RWPE1 (cell line): ENCODE data around the gene CEP162.
"Not testable (repeated sequence)": the region's sequence is repeated elsewhere in the genome, so short reads cannot be mapped to it uniquely, and the experiment has no call there.

Experiments used
- CTCF ChIA-PET: fragments of 350-600 bp; sonication (Branson Sonifier 250); formaldehyde crosslinking; extraction: SDS; loops from one replicate; lab custom pipeline; 2021; lab: Yijun Ruan, JAX
- POLR2A ChIA-PET: fragments of 400-600 bp; formaldehyde crosslinking; extraction: SDS; loops from one replicate; lab custom pipeline; 2020; ENCODE audit warnings: antibody characterized with exemption; ENCODE audit not compliant: low non-redundant PET; lab: Yijun Ruan, JAX
- DNase-seq: peaks from one replicate; pipeline ENCODE4 v3.0.0; 2012; ENCODE audit warnings: low spot score
- H3K27ac ChIP-seq: fragments of 450-650 bp; 2 replicates; pipeline ENCODE4 v1.5.1; 2017
- TF ChIP-seq, protein P1 (sequence below): fragments of 450-650 bp; conservative IDR thresholded peaks from 2 replicates; pipeline ENCODE4 v1.5.1; 2017; ENCODE audit warnings: low read depth, mild to moderate bottlenecking

CEP162 gene

DNA sequence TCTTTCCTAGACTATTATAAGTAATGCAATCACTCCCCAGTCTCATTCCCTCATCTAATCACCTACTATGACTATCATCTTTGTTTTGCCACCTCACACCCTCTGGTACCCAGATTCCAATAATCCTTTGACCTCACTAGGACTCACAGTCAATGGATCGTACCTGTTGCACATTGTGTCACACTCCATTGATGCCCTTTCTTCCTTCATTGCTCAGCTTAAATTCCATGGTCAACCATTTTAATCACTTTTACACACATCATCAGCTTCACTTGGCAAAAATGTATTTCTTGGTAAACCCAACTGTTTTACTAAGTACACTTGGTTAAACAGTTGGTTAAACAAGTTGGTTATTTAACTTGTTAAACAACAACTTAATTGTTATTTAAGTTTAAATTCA, 44.0 kb downstream of the CEP162 start:
- no peak for DNase-seq
- ChIA-PET CTCF (no interaction called here), POLR2A (no interaction called here)
- TF ChIP-seq, protein P1, sequence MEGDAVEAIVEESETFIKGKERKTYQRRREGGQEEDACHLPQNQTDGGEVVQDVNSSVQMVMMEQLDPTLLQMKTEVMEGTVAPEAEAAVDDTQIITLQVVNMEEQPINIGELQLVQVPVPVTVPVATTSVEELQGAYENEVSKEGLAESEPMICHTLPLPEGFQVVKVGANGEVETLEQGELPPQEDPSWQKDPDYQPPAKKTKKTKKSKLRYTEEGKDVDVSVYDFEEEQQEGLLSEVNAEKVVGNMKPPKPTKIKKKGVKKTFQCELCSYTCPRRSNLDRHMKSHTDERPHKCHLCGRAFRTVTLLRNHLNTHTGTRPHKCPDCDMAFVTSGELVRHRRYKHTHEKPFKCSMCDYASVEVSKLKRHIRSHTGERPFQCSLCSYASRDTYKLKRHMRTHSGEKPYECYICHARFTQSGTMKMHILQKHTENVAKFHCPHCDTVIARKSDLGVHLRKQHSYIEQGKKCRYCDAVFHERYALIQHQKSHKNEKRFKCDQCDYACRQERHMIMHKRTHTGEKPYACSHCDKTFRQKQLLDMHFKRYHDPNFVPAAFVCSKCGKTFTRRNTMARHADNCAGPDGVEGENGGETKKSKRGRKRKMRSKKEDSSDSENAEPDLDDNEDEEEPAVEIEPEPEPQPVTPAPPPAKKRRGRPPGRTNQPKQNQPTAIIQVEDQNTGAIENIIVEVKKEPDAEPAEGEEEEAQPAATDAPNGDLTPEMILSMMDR = no peak
- no peak overlapping the region for H3K27ac ChIP-seq

DNA sequence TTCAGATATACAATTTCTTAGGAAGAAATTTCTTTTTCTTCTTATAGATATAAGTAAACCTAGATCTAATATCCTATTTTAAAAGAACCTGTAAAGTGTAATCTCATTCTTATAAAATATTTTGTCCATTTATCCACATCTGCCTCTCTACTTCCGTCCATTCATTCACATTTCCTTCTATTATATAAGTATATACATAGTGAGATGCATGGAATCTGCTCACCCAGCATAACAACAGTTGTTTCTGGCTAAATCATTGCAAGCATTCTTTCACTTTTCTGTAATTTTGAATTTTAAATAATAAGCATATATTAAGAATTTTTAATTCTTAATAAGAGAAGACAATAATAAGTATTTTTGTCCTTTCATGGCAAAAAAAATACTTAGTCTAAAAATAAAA, 45.4 kb downstream of the CEP162 start:
- no peak for DNase-seq
- CTCF ChIA-PET = no interaction called here
- TF ChIP-seq, protein P1 = no peak

DNA sequence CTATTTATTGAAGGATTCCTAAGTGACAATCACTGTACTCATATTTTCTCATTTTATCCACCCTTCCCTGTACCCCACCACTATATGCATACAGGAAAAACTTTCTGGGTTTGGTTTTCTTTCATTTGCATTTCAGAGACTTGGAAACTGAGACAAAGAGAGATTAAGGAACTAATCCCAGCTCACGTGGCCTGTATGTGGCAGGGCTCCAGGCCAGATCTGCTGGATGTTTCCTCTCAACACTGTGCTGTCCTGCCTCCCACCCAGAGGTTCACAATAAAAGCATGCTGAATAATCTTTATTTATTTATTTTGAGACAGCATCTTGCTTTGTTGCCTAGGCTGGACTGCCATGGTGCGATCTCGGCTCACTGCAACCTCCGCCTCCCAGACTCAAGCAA, 50.2 kb downstream of the CEP162 start:
- TF ChIP-seq, protein P1 = no peak
- POLR2A ChIA-PET = no interaction called here

More for the DNA sequence above, 45.4 kb downstream of the CEP162 start:
- no peak overlapping the region for H3K27ac ChIP-seq
- POLR2A ChIA-PET = no interaction called here

DNA sequence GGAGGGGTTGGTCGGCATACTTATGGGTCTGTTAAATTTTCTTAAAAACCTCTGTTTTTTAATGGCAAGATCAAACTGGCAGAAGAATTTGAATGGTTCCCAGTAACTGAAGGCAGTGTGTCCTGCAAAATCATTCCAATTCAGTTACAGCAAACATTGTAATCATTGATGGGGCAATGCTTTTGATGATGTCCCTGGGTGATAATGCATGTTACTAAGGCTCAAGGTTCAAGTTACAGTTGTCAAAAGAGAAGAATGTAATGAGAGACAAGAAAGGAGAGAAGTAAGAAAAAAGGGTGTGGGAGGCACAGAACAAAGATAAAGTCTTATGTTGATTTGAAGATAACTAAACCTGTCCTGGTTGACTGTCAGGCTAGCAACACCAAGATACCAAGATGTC, 54.9 kb downstream of the CEP162 start:
- TF ChIP-seq, protein P1 = no peak
- POLR2A ChIA-PET = no interaction called here
- no peak overlapping the region for H3K27ac ChIP-seq
- CTCF ChIA-PET = no interaction called here
- DNase-seq = no peak

More for the DNA sequence above, 50.2 kb downstream of the CEP162 start:
- CTCF ChIA-PET = no interaction called here
- no peak for DNase-seq
- H3K27ac ChIP-seq = no peak overlapping the region

DNA sequence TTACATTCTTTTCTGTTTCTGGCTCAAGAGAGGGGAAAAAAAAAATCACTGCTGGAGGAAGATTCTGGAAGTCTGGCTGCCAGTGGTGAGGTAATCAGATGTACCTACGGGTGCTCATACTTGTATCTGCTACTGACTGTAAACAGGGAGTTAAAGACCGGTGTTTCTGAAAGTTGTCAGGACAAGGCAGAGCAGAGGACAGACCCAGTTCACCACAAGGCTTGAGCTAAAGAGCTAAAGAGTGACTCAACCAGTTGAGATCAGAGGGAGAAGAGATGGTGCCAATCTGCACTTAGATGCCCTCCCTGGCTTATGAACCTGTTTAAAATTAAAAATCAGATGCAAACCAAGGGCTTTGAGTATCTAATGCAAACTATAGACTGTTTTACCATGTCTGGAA, 55.4 kb downstream of the CEP162 start:
- CTCF ChIA-PET = no interaction called here
- no peak overlapping the region for H3K27ac ChIP-seq
- no peak for DNase-seq
- TF ChIP-seq, protein P1 = no peak
- POLR2A ChIA-PET = no interaction called here

DNA sequence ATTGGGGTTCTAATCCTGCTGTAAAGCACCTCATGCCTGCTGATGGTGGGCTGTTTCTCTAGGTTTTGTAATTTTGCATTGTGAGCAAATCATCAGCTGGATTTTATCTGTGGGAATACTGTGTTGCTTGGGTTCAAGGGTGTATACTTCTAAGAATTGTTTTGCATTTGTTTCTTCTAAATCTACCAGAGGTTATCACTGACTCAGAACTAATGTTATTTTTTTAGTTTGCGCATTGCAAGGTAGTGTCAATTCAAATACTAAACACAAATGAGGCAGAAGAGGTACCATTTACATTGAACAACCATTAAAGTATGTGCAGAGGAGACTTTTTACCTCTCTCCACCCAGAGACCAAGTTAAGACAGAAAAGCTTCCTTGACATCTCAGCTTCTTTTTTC, 60.0 kb downstream of the CEP162 start:
- ChIA-PET CTCF (no interaction called here), POLR2A (no interaction called here)
- H3K27ac ChIP-seq = no peak overlapping the region
- no peak for DNase-seq
- TF ChIP-seq, protein P1 = no peak

DNA sequence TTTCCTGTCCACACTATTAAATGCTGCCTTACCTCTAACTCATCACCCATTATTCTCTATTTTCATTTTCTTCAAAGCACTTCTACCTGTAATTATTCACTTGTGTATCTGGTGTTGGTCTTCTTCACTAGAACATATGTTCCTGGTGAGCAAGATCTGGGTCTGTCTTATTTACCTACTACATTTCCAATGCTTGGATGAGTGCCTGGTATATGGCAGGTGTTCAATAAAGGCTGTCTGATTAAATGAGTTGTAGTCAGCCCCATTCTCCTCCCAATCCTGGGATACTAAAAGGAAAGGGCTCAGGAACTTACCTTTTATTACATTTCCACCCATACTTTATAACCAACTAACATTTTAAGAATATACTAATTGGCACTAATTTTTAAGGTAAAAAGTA, 61.0 kb downstream of the CEP162 start:
- ChIA-PET POLR2A (no interaction called here), CTCF (no interaction called here)
- TF ChIP-seq, protein P1 = no peak
- no peak for DNase-seq
- H3K27ac ChIP-seq = no peak overlapping the region

DNA sequence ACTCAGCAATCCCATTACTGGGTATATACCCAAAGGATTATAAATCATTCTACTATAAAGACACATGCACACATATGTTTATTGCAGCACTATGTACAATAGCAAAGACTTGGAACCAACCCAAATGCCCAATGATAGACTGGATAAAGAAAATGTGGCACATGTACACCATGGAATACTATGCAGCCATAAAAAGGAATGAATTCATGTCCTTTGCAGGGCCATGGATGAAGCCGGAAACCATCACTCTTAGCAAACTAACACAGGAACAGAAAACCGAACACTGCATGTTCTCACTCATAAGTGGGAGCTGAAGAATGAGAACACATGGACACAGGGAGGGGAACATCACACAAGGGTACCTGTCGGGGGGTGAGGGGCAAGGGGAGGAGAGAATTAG, 63.1 kb downstream of the CEP162 start:
- POLR2A ChIA-PET, DNase-seq, H3K27ac ChIP-seq, CTCF ChIA-PET: not testable (repeated sequence)
